ENCODE data around the gene GPR15LG.

GRCh38 chr10:84213076-84213475 lies 39.5 kb downstream of the GPR15LG start:
- no peak for TF ChIP-seq POLR2A (IDR thresholded peaks at IDR 0.05; ENCODE audit: low read depth, low read length)
- no peak for TF ChIP-seq TAF1 (IDR thresholded peaks at IDR 0.05; ENCODE audit: borderline replicate concordance, low read depth, low read length)

Data from GM12892 (cell line).